ENCODE measurements around the gene HLCS.

- TF ChIP-seq CTCF (IDR thresholded peaks at IDR 0.05) (no peak), POLR2A (IDR thresholded peaks at IDR 0.05) (no peak)
Measured at GRCh38 chr21:36828208-36828607, 138.3 kb downstream of the HLCS start.

Measured in body of pancreas (tissue), 4 donors.